ENCODE data around the gene TMEM139.

DNA sequence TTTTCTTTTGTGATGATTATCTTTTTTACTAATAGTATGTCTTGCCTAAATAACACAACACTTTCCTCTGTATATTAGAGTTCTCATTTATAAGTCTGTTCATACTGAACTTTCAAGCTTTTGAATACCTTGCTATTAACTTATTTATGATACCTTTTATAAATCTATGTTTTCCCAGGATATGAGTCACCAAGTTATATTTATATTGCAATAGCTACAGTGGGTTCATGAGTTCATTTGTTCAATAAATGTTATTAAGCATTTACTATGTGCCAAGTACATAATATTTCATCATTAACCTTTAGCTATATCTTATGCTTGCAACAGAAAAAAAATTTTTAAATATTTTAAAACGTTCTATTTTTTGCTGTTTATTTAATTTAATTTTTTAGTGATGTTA is 49.5 kb downstream of the TMEM139 start:
- TF ChIP-seq CTCF (IDR thresholded peaks at IDR 0.05) (no peak), POLR2A (IDR thresholded peaks at IDR 0.05) (no peak)

All from testis (tissue), 2 donors.